H9 (cell line): ENCODE measurements around the gene SNRNP25. TPM values are rescaled to one million over a fixed set of nuclear protein-coding genes. Genes with fewer than 3 reads are reported as not detected.
A peak's percentile ranks its signal among the peaks of the same experiment; 100 is the strongest.

Source experiments
- DNase-seq: peaks from one replicate; pipeline ENCODE4 v3.0.0-alpha.2; 2017
- H2AFZ ChIP-seq: one replicate; pipeline ENCODE4 v1.6.1; 2013; ENCODE audit warnings: mild to moderate bottlenecking, low read length, control low read depth, moderate library complexity
- H2AK5ac ChIP-seq: 2 replicates; pipeline ENCODE4 v1.6.1; 2013; ENCODE audit warnings: low read length, control low read depth, mixed read lengths; ENCODE audit not compliant: insufficient read length
- H2BK120ac ChIP-seq: one replicate; pipeline ENCODE4 v1.6.1; 2013; ENCODE audit warnings: low read depth, mild to moderate bottlenecking, low read length, control low read depth, inconsistent platforms; ENCODE audit not compliant: poor library complexity, severe bottlenecking
- H2BK12ac ChIP-seq: 2 replicates; pipeline ENCODE4 v1.6.1; 2013; ENCODE audit warnings: low read length, control low read depth, mixed read lengths, low read depth; ENCODE audit not compliant: insufficient read length
- H2BK15ac ChIP-seq: 2 replicates; pipeline ENCODE4 v1.6.1; 2013; ENCODE audit warnings: low read depth, low read length, control low read depth
- H2BK20ac ChIP-seq: one replicate; pipeline ENCODE4 v1.6.1; 2013; ENCODE audit warnings: low read depth, mild to moderate bottlenecking, low read length, control low read depth, inconsistent platforms; ENCODE audit not compliant: poor library complexity, severe bottlenecking
- H2BK5ac ChIP-seq: 2 replicates; pipeline ENCODE4 v1.6.1; 2013; ENCODE audit warnings: low read length, control low read depth, mixed read lengths; ENCODE audit not compliant: insufficient read length
- H3K14ac ChIP-seq: 2 replicates; pipeline ENCODE4 v1.6.1; 2013; ENCODE audit warnings: low read length, control low read depth; ENCODE audit not compliant: insufficient read depth
- H3K18ac ChIP-seq: 2 replicates; pipeline ENCODE4 v1.6.1; 2013; ENCODE audit warnings: low read depth, mild to moderate bottlenecking, mixed read lengths, low read length, control low read depth; ENCODE audit not compliant: insufficient read length
- H3K23ac ChIP-seq: 2 replicates; pipeline ENCODE4 v1.6.1; 2013; ENCODE audit warnings: low read length, control low read depth, mixed read lengths, low read depth; ENCODE audit not compliant: insufficient read length
- H3K23me2 ChIP-seq: 2 replicates; pipeline ENCODE4 v1.6.1; 2013; ENCODE audit warnings: low read depth, mild to moderate bottlenecking, mixed read lengths, low read length, control low read depth; ENCODE audit not compliant: insufficient read length, poor library complexity, severe bottlenecking
- H3K27ac ChIP-seq: 2 replicates; pipeline ENCODE4 v1.5.1; 2013; ENCODE audit warnings: low read length, control low read depth, mixed read lengths, low read depth; ENCODE audit not compliant: insufficient read length
- H3K27me3 ChIP-seq: 2 replicates; pipeline ENCODE4 v1.6.1; 2013; ENCODE audit warnings: low read length, control low read depth, inconsistent platforms; ENCODE audit not compliant: insufficient read depth
- H3K4ac ChIP-seq: 2 replicates; pipeline ENCODE4 v1.6.1; 2013; ENCODE audit warnings: low read depth, mild to moderate bottlenecking, control low read depth, inconsistent platforms, low read length, moderate library complexity
- H3K4me1 ChIP-seq: 2 replicates; pipeline ENCODE4 v1.6.1; 2013; ENCODE audit warnings: low read length, control low read depth, inconsistent platforms; ENCODE audit not compliant: insufficient read depth
- H3K4me2 ChIP-seq: 2 replicates; pipeline ENCODE4 v1.6.1; 2013; ENCODE audit warnings: low read length, control low read depth, mixed read lengths; ENCODE audit not compliant: insufficient read length, insufficient read depth
- H3K56ac ChIP-seq: 2 replicates; pipeline ENCODE4 v1.6.1; 2013; ENCODE audit warnings: low read depth, mild to moderate bottlenecking, mixed read lengths, low read length, control low read depth; ENCODE audit not compliant: insufficient read length
- H3K79me1 ChIP-seq: 2 replicates; pipeline ENCODE4 v1.6.1; 2013; ENCODE audit warnings: low read depth, mild to moderate bottlenecking, moderate library complexity, low read length, control low read depth, inconsistent platforms; ENCODE audit not compliant: insufficient read depth, poor library complexity, severe bottlenecking
- H3K79me2 ChIP-seq: 2 replicates; pipeline ENCODE4 v1.6.1; 2013; ENCODE audit warnings: low read length, control low read depth, inconsistent platforms; ENCODE audit not compliant: insufficient read depth
- H3K9ac ChIP-seq: 2 replicates; pipeline ENCODE4 v1.6.1; 2013; ENCODE audit warnings: low read length, control low read depth, mixed read lengths; ENCODE audit not compliant: insufficient read length; ENCODE audit errors: extremely low read depth
- H3K9me3 ChIP-seq: one replicate; pipeline ENCODE4 v1.6.1; 2013; ENCODE audit warnings: low read depth, low read length, inconsistent platforms; ENCODE audit not compliant: control insufficient read depth
- H3T11ph ChIP-seq: one replicate; pipeline ENCODE4 v1.6.1; 2013; ENCODE audit warnings: mild to moderate bottlenecking, low read length, control low read depth, inconsistent platforms
- H4K20me1 ChIP-seq: one replicate; pipeline ENCODE4 v1.6.1; 2013; ENCODE audit not compliant: control insufficient read depth, insufficient read length, insufficient read depth
- H4K5ac ChIP-seq: 2 replicates; pipeline ENCODE4 v1.6.1; 2013; ENCODE audit warnings: low read depth, mild to moderate bottlenecking, mixed read lengths, low read length, control low read depth; ENCODE audit not compliant: insufficient read length
- H4K8ac ChIP-seq: replicated peaks from 2 replicates; pipeline ENCODE4 v1.6.1; 2013; ENCODE audit warnings: low read length, control low read depth, mixed read lengths, low read depth; ENCODE audit not compliant: insufficient read length
- H4K91ac ChIP-seq: 2 replicates; pipeline ENCODE4 v1.6.1; 2013; ENCODE audit warnings: low read depth, mild to moderate bottlenecking, moderate library complexity, mixed read lengths, low read length, control low read depth; ENCODE audit not compliant: insufficient read length
- H3K27ac Mint-ChIP-seq, 3 experiments: 2 replicates in 2 of 3; 3 replicates in 1 of 3; pipeline ENCODE4 v1.8.0; 2020 to 2021; ENCODE audit warnings: mixed read lengths in 3 of 3, mild to moderate bottlenecking in 1 of 3, moderate library complexity in 1 of 3
- H3K27me3 Mint-ChIP-seq: 2 replicates; pipeline ENCODE4 v1.8.0; 2021; ENCODE audit warnings: low read depth, mild to moderate bottlenecking, moderate library complexity, mixed read lengths
- H3K36me3 Mint-ChIP-seq, 3 experiments: 2 replicates in 2 of 3; 3 replicates in 1 of 3; pipeline ENCODE4 v1.8.0; 2020 to 2021; ENCODE audit warnings: low read depth in 3 of 3, mixed read lengths in 3 of 3; ENCODE audit not compliant: insufficient read depth in 1 of 3
- H3K4me1 Mint-ChIP-seq, 2 experiments: 2 replicates each; pipeline ENCODE4 v1.8.0; 2020; ENCODE audit warnings: mixed read lengths in 2 of 2
- H3K4me3 Mint-ChIP-seq, 2 experiments: 2 replicates in 1 of 2; 3 replicates in 1 of 2; pipeline ENCODE4 v1.8.0; 2020 to 2021; ENCODE audit warnings: mild to moderate bottlenecking in 2 of 2, mixed read lengths in 2 of 2, moderate library complexity in 1 of 2
- H3K9me3 Mint-ChIP-seq, 2 experiments: 2 replicates in 1 of 2; 3 replicates in 1 of 2; pipeline ENCODE4 v1.8.0; 2020; ENCODE audit warnings: mild to moderate bottlenecking in 2 of 2, mixed read lengths in 2 of 2, moderate library complexity in 1 of 2
- WGBS: extraction: QIAGEN DNeasy Blood & Tissue Kit; methylation state at CpG from one replicate; pipeline ENCODE4 v1.1.7; 2013; ENCODE audit warnings: missing lambda C conversion rate, low lambda C conversion rate, mixed read lengths; ENCODE audit not compliant: insufficient read length; ENCODE audit errors: extremely low coverage; 5-methylcytosine and 5-hydroxymethylcytosine counted together
- total RNA-seq: library from RNA; stranded (reverse); gene quantifications from 2 replicates; pipeline ENCODE4 v1.2.1, GENCODE V29; 2021
- TF ChIP-seq, protein P1 (sequence below): fragments of 200-600 bp; sonication (generic); conservative IDR thresholded peaks from 3 replicates; pipeline ENCODE4 v1.8.0; 2021; ENCODE audit warnings: antibody characterized with exemption, mild to moderate bottlenecking

The SNRNP25 gene
- total RNA-seq, 1 experiment from 2014 or later: 78.5 TPM

DNA sequence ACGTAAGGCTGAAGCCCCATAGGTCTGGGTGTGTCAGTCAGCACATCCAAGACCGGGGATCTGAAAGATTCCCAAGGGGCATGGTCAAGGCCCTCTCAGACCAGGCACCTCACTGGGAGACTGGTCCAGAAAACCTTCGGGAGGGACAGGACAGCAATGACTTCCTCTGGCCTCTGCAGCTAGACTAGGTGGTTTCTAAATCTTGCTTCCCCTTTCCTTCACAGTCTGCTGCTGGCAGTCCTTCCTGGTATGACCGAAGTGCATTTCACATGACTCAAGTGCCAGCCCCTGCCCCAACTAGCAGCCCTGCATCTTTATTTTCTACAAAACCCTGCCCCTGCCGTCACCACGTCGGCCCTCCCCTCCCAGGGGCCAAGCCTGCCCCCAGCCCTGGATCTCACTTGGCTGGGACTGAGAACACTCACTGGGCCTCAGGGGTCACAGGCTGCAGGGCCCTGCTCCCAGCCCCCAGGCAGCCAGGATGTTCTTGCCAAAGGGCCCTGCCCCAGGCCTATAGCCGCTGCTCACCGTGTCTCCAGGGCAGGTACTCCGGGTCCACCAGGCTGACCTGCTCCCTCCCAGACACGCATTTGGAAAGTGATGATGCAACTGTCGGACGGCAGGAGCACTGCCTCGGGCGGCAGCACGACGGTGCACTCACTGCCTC, 18.5 kb upstream of the SNRNP25 start:
- Histone ChIP-seq H2BK15ac (no peak overlapping the region), H3K9ac (no peak overlapping the region), H2BK20ac (no peak overlapping the region), H2BK120ac (no peak overlapping the region), H3K9me3 (no peaks in the 10 kb centered on the region), H3K4ac (no peak overlapping the region), H3K23ac (no peak overlapping the region), H3K27me3 (no peaks in the 10 kb centered on the region), H3K18ac (no peak overlapping the region), H4K5ac (no peak overlapping the region), H3T11ph (no peak overlapping the region), H2AK5ac (no peak overlapping the region), H2BK5ac (no peak overlapping the region), H3K14ac (no peak overlapping the region), H3K4me1 (no peaks in the 10 kb centered on the region), H3K4me2 (no peak overlapping the region), H3K27ac (no peak overlapping the region), H3K23me2 (no peaks in the 10 kb centered on the region), H3K79me1 (no peaks in the 10 kb centered on the region), H4K20me1 (no peaks in the 10 kb centered on the region), H2BK12ac (no peak overlapping the region), H3K79me2 (no peaks in the 10 kb centered on the region), H4K91ac (no peak overlapping the region), H2AFZ (no peak overlapping the region), H3K56ac (no peak overlapping the region), H4K8ac (no peak overlapping the region)
- no peaks in the 10 kb centered on the region for H3K4me1 Mint-ChIP-seq
- no peaks in the 10 kb centered on the region; a peak in 1 of 5 replicates for H3K9me3 Mint-ChIP-seq
- H3K27ac Mint-ChIP-seq: peak overlapping the region in 1 of 3 experiments; percentile 65; a peak in 2 of 7 replicates
- no CpG with 5 or more reads among the region's 17 CpGs for WGBS
- H3K27me3 Mint-ChIP-seq: no peaks in the 10 kb centered on the region
- TF ChIP-seq, protein P1, sequence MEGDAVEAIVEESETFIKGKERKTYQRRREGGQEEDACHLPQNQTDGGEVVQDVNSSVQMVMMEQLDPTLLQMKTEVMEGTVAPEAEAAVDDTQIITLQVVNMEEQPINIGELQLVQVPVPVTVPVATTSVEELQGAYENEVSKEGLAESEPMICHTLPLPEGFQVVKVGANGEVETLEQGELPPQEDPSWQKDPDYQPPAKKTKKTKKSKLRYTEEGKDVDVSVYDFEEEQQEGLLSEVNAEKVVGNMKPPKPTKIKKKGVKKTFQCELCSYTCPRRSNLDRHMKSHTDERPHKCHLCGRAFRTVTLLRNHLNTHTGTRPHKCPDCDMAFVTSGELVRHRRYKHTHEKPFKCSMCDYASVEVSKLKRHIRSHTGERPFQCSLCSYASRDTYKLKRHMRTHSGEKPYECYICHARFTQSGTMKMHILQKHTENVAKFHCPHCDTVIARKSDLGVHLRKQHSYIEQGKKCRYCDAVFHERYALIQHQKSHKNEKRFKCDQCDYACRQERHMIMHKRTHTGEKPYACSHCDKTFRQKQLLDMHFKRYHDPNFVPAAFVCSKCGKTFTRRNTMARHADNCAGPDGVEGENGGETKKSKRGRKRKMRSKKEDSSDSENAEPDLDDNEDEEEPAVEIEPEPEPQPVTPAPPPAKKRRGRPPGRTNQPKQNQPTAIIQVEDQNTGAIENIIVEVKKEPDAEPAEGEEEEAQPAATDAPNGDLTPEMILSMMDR: no peak
- peaks cover 5 to 26% (median 18%) of the 10 kb centered on the region in 3 experiments; a peak in 5 of 7 replicates for H3K36me3 Mint-ChIP-seq
- no peak for DNase-seq
- H3K4me3 Mint-ChIP-seq: no peak overlapping the region
